GM19035 (cell line): ENCODE data around the gene KRT79.
"Not testable (repeated sequence)": the region's sequence is repeated elsewhere in the genome, so short reads cannot be mapped to it uniquely, and the experiment has no call there.

Source experiments
- ATAC-seq: cut with Tn5 transposase; IDR thresholded peaks from one replicate; pipeline ENCODE4 v1.9.1; 2021; ENCODE audit not compliant: unreplicated experiment

The KRT79 gene

DNA sequence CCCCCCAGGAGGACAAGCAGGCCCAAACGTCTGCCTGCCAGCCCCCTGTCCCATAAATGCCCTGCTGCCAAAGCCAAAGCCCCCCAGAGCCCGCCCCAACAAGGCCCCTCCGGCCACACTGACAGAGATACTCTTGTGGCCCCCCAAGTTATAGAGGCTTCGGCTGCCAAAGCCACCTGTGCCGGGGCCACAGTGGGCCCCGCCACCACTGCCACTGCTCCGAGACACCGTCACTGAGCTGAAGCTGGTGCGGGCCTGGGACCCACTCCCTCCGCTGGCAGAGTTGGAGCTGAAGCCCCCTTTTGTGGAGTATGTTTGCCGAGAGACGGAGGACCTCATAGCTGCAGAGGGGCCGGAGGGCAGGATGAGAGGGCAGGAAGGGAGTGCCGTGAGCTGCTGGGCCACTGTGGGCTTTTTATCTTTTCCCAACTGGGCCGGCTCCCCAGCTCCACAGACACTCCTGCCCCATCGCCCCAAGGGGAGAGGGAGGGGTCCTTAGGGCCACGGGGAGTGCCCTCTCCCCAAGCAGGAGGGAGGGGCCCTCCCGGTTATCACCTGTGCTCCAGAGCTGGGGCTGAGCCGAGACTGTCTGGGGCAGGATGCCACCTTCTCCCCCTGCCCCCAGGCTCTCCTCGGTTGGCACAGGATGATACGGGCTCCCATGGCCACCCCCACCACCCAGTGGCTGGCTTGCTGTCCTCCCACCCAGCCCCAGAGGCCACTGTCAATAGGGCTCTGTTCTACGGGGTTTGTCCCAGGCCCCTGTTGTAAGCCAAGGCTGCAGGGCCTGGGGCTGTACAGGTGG lies at the start of gene KRT79:
TSS of gene KRT79 (minus strand) at position 390 of the 805 bp plus-strand sequence. CDS start at position 339, 51 bp downstream.
- ATAC-seq, result no peak

GRCh38 chr12:52880499-52880898 lies 46.4 kb upstream of the KRT79 start:
- ATAC-seq, result not testable (repeated sequence)

DNA sequence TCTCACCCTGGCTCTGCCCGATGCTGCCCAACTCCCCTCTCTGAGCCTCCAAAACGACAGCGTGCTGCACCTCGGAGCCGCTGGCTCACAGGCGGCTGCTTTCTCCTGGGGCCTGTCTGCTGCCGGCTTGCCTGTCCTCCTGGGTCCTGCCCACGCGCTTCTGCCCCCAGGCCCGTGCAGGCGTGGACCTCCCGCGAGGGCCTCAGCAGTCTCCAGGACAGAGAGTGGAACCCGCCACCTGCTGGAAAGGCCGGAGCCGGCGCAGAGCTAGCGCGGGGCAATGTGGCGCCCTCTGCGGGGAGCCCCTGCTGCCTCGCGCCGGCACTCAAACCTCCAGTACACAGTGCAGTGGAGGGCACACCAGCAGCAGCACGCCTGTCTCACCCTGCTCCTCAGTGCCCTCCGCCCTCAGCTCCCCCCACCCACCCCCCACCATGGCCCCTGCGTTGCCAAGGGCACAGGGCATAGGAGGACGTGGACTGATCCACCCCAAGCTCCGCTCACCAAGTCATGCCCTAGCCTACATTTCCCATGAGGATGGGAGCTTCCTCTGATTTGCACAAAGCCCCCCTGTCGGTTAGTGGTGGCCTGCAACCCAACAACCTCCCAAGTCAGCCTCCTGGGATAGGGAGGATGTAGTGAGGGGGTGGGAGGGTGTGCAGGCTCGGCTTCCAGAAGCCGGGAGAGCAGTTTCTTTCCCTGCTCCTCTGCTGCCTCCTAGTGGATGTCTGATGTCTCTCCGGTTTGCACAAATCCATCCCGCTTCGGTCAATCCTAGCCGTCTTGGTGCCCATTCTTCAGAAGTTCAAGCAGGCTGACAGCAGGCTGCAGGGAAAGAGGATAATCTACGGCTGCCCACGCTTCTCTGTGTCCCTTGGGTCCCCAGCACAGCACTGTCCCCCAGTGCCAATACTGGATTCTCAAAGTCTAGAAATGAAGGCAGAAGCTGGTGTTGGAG lies 45.6 kb upstream of the KRT79 start:
- ATAC-seq, result peak; percentile 72

DNA sequence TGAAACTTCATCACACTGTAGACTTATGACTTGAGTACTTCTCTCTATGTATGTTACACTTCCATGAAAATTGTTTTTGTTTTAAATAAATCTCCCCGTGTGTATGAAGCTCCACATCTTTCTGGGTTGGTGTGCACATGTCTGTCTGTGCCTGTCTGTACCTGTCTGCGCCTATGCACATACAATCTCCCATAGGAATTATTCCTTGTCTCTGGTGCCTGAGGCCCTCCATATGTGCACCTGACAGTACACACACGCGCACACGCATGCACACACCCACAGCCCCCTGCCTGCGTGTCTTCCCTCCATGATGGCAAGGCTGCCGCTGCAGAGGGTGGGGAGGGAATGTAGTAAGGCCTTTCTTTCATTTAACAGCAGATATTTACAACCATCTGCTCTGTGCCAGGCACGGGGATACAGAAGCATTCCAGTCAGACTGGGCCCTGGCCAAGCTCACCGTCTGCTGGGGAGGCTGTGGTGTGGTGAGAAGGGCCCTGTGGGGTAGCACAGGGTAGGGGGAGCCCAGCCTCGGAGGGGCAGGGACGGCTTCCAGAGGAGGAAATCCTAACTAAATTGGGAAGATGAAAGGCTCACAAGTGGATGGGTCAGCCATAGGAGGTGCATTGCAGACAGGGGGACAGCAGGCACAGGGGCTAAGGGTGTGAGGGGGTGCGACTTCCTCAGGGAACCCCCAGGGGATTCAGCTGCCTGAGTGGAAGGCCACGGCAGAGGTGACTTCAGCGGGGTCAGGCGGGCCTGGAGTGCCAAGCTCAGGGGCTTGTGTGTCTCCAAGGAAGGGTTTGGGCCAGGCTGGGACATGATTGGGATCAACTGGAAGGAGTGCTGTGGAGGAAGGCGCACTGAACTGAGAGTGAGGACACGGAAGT lies 44.6 kb upstream of the KRT79 start:
- ATAC-seq, result no peak

DNA sequence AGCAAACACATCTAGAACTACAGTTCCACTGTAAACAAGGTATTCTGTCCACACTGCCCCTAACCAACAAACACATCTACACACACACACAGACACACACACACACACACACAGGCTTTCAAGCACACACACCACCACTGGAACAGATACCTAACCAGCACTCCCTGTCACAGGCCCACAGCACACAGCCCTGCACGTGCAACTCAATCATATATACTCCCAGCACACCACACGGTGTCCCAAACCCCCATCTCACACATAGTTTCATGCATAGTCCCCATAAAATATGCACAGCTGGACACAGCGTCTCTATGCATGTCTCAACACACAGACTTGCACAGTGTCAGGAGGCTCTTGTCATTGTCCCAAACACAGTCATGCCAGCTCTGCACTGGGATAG lies 43.1 kb upstream of the KRT79 start:
- no peak for ATAC-seq

DNA sequence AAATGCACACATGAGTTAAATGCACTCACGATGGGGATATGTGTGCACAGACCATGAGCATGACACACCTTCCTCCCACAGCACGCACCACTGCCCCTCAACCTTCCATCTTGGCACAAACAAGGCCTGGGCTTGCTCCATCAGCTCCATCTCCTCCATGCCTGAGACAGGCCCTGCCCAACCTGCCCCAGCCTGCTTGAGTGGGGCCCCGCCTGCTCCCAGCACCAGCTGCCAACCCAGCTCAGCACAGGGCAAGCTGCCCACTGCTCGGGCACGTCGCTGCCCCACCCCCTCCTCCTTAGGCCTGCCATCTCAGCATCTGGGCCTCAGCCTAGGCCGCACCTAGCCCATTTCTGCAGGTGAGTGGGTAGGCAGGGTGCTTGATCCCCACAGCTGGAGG lies 42.3 kb upstream of the KRT79 start:
- ATAC-seq, result no peak

GRCh38 chr12:52874573-52875435 lies 40.7 kb upstream of the KRT79 start:
- ATAC-seq, result no peak

- ATAC-seq, result no peak
Measured at GRCh38 chr12:52873832-52874572, 39.9 kb upstream of the KRT79 start.

DNA sequence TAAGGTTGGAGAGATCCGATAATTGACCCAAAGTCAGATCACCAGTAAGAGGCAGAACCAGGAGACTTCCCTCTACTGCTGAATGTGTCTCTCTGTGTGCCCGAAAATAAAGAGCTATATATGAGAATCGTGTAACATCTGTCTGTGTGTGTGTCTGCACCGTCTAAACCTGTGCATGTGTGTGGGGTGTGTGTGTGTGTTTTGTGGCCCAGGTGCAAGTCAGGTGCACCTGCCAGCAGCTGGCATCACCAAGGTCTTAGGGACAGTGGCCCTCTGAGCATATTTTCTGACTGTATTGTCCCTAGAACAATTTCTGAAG lies 39.4 kb upstream of the KRT79 start:
- ATAC-seq, result no peak

- ATAC-seq, result no peak
Measured at GRCh38 chr12:52872644-52873389, 38.7 kb upstream of the KRT79 start.

DNA sequence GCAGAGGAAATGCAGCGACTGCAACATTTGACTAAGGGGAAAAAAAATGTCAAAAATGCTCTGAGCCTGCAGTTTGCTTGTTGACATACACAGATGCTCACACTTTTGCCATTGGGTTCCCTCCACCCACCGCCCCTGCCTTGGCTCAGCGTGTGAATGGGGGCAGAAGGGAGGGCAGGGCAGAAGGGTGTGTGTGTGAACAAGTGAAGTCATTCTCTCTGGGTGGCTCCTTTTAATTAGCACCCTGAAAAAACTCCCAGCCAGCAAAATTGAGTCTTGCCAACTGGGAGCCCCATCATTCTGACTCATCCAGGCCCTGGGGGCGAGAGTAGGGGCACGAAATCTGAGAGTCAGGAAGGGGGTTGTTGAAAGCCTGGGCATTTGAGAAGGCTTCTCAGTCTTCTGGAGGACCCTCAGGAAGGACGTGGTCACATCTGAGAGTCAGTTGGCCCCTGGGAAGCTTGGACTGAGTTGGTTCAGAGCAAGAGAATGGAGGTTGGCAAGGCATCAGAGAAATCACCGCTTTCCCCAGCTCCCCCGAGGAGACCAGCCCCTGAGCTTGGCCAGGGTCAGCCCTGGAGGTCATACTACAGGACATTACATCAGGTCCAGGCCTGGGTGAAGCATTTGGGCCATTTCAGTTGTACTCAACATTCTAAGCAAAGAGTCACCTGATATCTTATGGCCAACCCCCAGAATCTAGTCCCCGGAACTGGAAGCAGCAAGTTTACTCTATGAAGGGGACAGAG lies 37.4 kb upstream of the KRT79 start:
- no peak for ATAC-seq

GRCh38 chr12:52870361-52871290 lies 36.5 kb upstream of the KRT79 start:
- ATAC-seq, result peak; percentile 73

GRCh38 chr12:52867642-52868041 lies 33.5 kb upstream of the KRT79 start:
- no peak for ATAC-seq

- ATAC-seq, result no peak
Measured at GRCh38 chr12:52867152-52867551, 33.0 kb upstream of the KRT79 start.

DNA sequence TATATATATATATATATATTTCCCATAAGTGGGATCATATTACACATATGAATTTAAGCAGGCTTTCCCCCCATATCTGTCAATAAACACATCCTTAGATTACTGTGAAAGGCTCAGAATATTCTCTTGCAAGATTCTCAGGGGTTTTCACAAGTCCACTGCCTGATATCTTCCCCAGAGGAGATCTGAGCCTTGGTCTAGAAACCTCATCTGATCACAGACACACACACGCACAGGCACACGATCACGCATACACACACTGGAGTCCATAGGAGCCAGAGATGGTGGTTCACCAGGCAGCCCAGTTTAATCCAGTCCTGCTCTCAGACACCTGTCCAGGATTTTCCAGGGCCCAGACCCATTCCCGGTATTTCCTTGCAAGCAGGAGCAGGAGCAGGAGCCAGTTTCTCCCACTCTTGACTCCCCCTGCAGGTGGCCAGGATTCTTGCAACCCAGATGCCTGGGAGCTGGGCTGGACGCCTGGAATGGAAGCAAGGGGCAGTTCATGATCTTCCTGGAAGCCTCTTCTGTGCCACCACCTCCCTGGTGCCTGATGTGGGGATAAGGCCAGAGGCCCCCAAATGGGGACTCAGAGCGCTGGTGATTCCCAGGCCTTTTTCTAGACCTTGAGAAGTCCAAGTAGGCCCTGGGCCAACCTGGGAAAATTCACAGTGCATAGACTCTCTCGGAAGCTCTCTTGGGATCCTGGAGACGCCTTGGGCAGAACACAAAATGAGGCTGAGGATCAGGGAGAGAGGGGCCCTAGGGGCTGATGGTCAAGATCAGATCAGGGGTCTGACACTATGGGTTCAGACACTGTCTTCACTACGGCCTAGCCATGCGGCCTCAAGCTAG lies 31.2 kb upstream of the KRT79 start:
- no peak for ATAC-seq

GRCh38 chr12:52862023-52862422 lies 27.9 kb upstream of the KRT79 start:
- no peak for ATAC-seq
